IMR-90 (cell line): ENCODE results near the gene PIP5K1B.

ENCODE experiments used
- BHLHE40 ChIP-seq: fragments of 150-350 bp; IDR thresholded peaks from 2 replicates; pipeline ENCODE4 v1.6.1; 2016; ENCODE audit warnings: mild to moderate bottlenecking, low read depth, low read length
- CTCF ChIP-seq: conservative IDR thresholded peaks from 2 replicates; pipeline ENCODE4 v1.5.1; 2012; ENCODE audit warnings: mild to moderate bottlenecking, low read depth, low read length, improper control_type of control experiment
- FOS ChIP-seq: fragments of 150-350 bp; IDR thresholded peaks from 2 replicates; pipeline ENCODE4 v1.6.1; 2016; ENCODE audit warnings: low read depth, low read length
- MAFK ChIP-seq: IDR thresholded peaks from 2 replicates; pipeline ENCODE4 v1.6.1; 2012; ENCODE audit warnings: low read depth, low read length, improper control_type of control experiment
- POLR2A ChIP-seq: IDR thresholded peaks from 2 replicates; pipeline ENCODE4 v1.6.1; 2012; ENCODE audit warnings: mild to moderate bottlenecking, low read depth, low read length
- RAD21 ChIP-seq: IDR thresholded peaks from 2 replicates; pipeline ENCODE4 v1.6.1; 2012; ENCODE audit warnings: low read length, improper control_type of control experiment
- RCOR1 ChIP-seq: IDR thresholded peaks from 2 replicates; pipeline ENCODE4 v1.6.1; 2012; ENCODE audit warnings: mild to moderate bottlenecking, low read length, improper control_type of control experiment; ENCODE audit not compliant: insufficient replicate concordance
- SMC3 ChIP-seq: fragments of 150-350 bp; IDR thresholded peaks from 2 replicates; pipeline ENCODE4 v1.6.1; 2016; ENCODE audit warnings: low read depth, mild to moderate bottlenecking, antibody characterized with exemption, low read length, moderate library complexity

- no peak for TF ChIP-seq SMC3
- no peak for TF ChIP-seq RAD21
- no peak for TF ChIP-seq CTCF
- TF ChIP-seq BHLHE40, result no peak
- no peak for TF ChIP-seq RCOR1
- no peak for TF ChIP-seq FOS
- no peak for TF ChIP-seq MAFK
- TF ChIP-seq POLR2A, result no peak
These were observed 275.4 kb downstream of the PIP5K1B start for GRCh38 chr9:68980341-68980914.
